Activated CD4-positive, alpha-beta T cell treated with anti-CD3 and anti-CD28 coated beads for 36 hours (primary cell): ENCODE measurements around the gene NOP14. TPM values are rescaled to one million over a fixed set of nuclear protein-coding genes. Genes with fewer than 3 reads are reported as not detected.

Experiments
- ATAC-seq: fragments of 200-7000 bp; cut with Tn5 transposase; one replicate; pipeline ENCODE4 v1.10.0; 2021; ENCODE audit warnings: mild to moderate bottlenecking, moderate library complexity
- CTCF ChIA-PET: fragments of 350-600 bp; sonication (Branson Sonifier 250); formaldehyde crosslinking; loops from one replicate; lab custom pipeline; 2021; ENCODE audit warnings: antibody characterized with exemption; lab: Charles Lee
- POLR2A ChIA-PET: fragments of 350-600 bp; sonication (Branson Sonifier 250); formaldehyde crosslinking; loops from one replicate; lab custom pipeline; 2021; ENCODE audit warnings: antibody characterized with exemption, inconsistent platforms; lab: Charles Lee
- DNase-seq: peaks from one replicate; pipeline ENCODE4 v3.0.0-alpha.2; 2020
- H3K27ac Mint-ChIP-seq: one replicate; pipeline ENCODE4 v1.8.0; 2021; ENCODE audit warnings: mixed read lengths
- H3K27me3 Mint-ChIP-seq: one replicate; pipeline ENCODE4 v1.8.0; 2021; ENCODE audit warnings: mixed read lengths
- H3K36me3 Mint-ChIP-seq: one replicate; pipeline ENCODE4 v1.8.0; 2021; ENCODE audit warnings: low read depth, mixed read lengths
- H3K4me1 Mint-ChIP-seq: one replicate; pipeline ENCODE4 v1.8.0; 2021; ENCODE audit warnings: mixed read lengths
- H3K4me3 Mint-ChIP-seq: one replicate; pipeline ENCODE4 v1.8.0; 2021; ENCODE audit warnings: mild to moderate bottlenecking, moderate library complexity, mixed read lengths
- H3K9me3 Mint-ChIP-seq: one replicate; pipeline ENCODE4 v1.8.0; 2021; ENCODE audit warnings: low read depth, mixed read lengths
- intact Hi-C, 2 experiments: fragments of 100-400 bp; cut with DNase I in 1 of 2; cut with micrococcal nuclease in 1 of 2; formaldehyde crosslinking; loops; one replicate each; pipeline versions ENCODE4 v1.14.2 to v1.15.1; 2022 to 2024; cut with DNase I, micrococcal nuclease
- total RNA-seq, 2 experiments: library from RNA; stranded (reverse); gene quantifications; one replicate each; pipeline ENCODE4 v1.2.3, GENCODE V29; 2021

NOP14 gene
- total RNA-seq, 2 experiments from 2014 or later, result 86.8 to 106 TPM

- POLR2A ChIA-PET, result no interaction called here
- ATAC-seq (no peak), DNase-seq (peak; percentile 3)
- peaks cover 16% of the 10 kb centered on the region for H3K4me1 Mint-ChIP-seq
- intact Hi-C loops, result loop anchor here in 1 of 2 experiments (5.0 to 10.0 kb wide), 2 partner anchors 688 to 1025 kb away; partner anchors contain the start of genes HAUS3 and POLN
- H3K36me3 Mint-ChIP-seq, result peaks cover 43% of the 10 kb centered on the region
- H3K27me3 Mint-ChIP-seq, result no peaks in the 10 kb centered on the region
- no peaks in the 10 kb centered on the region for H3K9me3 Mint-ChIP-seq
- H3K4me3 Mint-ChIP-seq, result no peak overlapping the region
- peak overlapping the region; percentile 13 for H3K27ac Mint-ChIP-seq
- CTCF ChIA-PET, result interaction anchor here (1.5 kb wide), 1 partner anchor 21 kb away, joined by 3 read pairs; no protein-coding TSS in a partner anchor
Measured at GRCh38 chr4:2930135-2930757, 33.0 kb downstream of the NOP14 start.

DNA sequence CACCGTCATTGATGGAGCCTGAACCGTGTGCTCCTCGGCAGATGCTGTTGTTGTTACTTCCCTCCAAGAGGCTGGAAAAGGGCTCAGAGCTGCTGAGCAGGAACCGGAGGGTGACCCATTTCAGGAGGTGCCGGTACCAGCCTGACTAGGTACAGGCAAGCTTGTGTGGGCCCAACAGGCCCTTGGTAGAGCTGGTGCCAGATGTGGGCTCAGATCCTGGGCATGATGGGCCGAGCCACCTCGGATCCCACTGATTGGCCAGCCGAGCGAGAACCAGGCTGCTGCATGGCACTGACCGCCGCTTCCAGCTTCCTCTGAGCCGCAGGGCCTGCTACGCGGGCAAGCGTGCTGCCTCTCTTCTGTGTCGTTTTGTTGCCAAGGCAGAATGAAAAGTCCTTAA is 33.7 kb downstream of the NOP14 start:
- no peaks in the 10 kb centered on the region for H3K9me3 Mint-ChIP-seq
- no peak for ATAC-seq
- peak overlapping the region; percentile 47 for H3K27ac Mint-ChIP-seq
- CTCF ChIA-PET, result interaction anchor here (0.7 to 1.5 kb wide), 3 partner anchors 22 to 160 kb away, joined by 3 read pairs; no protein-coding TSS in a partner anchor
- DNase-seq, result peak; percentile 4
- H3K27me3 Mint-ChIP-seq, result no peaks in the 10 kb centered on the region
- POLR2A ChIA-PET, result no interaction called here
- peaks cover 45% of the 10 kb centered on the region for H3K36me3 Mint-ChIP-seq
- intact Hi-C loops, result no loop called here
- peaks cover 16% of the 10 kb centered on the region for H3K4me1 Mint-ChIP-seq
- H3K4me3 Mint-ChIP-seq, result no peak overlapping the region

DNA sequence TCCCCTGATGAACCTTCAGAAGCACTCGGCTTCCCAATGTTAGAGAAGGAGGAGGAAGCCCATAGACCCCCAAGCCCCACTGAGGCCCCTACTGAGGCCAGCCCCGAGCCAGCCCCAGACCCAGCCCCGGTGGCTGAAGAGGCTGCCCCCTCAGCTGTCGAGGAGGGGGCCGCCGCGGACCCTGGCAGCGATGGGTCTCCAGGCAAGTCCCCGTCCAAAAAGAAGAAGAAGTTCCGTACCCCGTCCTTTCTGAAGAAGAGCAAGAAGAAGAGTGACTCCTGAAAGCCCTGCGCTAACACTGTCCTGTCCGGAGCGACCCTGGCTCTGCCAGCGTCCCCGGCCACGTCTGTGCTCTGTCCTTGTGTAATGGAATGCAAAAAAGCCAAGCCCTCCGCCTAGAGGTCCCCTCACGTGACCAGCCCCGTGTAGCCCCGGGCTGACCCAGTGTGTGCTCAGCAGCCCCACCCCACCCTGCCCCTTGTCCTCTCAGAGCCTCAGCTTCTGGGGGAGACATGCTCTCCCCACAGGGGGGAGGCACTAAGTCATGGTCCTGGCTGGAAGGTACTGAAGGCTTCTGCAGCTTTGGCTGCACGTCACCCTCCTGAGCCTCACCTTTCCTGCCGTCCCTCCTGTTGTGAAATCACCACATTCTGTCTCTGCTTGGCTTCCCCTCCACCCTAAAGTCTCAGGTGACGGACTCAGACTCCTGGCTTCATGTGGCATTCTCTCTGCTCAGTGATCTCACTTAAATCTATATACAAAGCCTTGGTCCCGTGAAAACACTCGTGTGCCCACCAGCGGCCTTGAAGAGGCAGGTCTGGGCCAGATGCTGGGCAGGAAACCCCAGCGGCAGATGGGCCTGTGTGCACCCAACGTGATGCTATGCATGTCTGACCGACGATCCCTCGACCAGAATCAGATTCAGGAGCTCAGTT is 34.7 kb downstream of the NOP14 start:
- Mint-ChIP-seq H3K9me3 (no peaks in the 10 kb centered on the region), H3K27me3 (no peaks in the 10 kb centered on the region), H3K4me3 (no peak overlapping the region), H3K4me1 (peaks cover 18% of the 10 kb centered on the region), H3K36me3 (peaks cover 48% of the 10 kb centered on the region), H3K27ac (peak overlapping the region; percentile 47)
- intact Hi-C loops, result no loop called here
- ATAC-seq (no peak), DNase-seq (peak; percentile 3)
- ChIA-PET CTCF (interaction anchor here (0.7 to 0.9 kb wide), 3 partner anchors 24 to 159 kb away, joined by 3 read pairs; no protein-coding TSS in a partner anchor), POLR2A (no interaction called here)

DNA sequence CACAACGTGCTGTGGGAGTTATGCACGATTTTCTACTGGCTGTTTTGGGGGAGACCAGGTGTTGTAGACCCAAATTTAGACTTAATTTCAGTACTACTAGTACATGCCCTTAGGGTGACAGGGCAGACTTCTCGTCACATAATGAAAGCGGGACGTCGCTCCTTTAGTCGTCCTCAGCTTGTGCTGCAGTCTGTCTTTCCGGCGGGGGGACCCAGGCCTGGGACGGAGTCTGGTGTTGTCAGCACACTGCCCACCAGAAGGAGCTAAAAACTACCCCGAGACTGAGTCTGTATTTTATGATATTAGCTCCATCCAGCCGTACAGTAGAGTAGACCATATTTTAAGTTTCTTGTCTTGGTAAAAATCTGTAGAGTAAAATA is 35.5 kb downstream of the NOP14 start:
- no peak overlapping the region for H3K27ac Mint-ChIP-seq

DNA sequence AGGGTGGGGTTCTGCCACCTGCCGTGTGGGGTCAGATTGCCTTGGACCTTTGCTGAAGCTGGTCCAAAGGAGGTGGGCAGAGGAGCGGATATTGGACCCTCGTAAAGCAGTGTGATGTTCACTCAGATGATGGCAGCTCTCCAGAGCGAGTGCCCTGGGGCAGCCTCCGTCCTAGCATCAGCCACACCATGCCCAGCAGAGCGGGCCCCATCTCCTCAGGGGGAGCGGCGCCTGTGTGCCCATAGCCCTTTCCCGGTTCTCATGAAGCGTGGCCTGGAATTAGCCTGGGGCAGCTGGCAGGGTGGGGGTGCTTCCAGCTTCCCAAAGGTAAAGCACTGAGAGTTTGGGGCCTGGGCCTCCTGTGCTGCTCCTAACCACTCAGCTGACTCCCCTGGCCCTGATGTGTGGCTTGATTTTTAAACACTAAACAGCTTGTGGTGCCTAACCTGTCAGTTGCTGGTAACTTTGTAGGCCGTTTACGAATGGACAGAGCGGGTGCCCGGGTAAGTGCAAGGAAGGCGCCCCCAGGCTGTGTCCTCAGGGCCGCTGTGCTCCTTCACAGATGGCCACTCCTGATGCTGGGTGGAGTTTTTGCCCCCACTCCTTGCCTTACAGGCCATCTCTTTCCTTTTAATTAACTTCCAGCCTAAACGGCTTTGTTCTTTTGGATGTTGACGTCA is 36.0 kb downstream of the NOP14 start:
- peaks cover 46% of the 10 kb centered on the region for H3K36me3 Mint-ChIP-seq
- no peak overlapping the region for H3K27ac Mint-ChIP-seq
- H3K4me3 Mint-ChIP-seq, result no peak overlapping the region
- H3K9me3 Mint-ChIP-seq, result no peaks in the 10 kb centered on the region
- no peaks in the 10 kb centered on the region for H3K27me3 Mint-ChIP-seq
- POLR2A ChIA-PET, result no interaction called here
- CTCF ChIA-PET, result interaction anchor here (0.6 to 1.0 kb wide), 3 partner anchors 25 to 163 kb away, joined by 3 to 4 read pairs (median 3); no protein-coding TSS in a partner anchor
- intact Hi-C loops, result no loop called here
- DNase-seq (peak; percentile 3), ATAC-seq (no peak)
- peaks cover 21% of the 10 kb centered on the region for H3K4me1 Mint-ChIP-seq

More for the DNA sequence above, 35.5 kb downstream of the NOP14 start:
- ChIA-PET POLR2A (no interaction called here), CTCF (interaction anchor here (0.6 to 1.0 kb wide), 3 partner anchors 25 to 163 kb away, joined by 3 to 4 read pairs (median 3); no protein-coding TSS in a partner anchor)
- peak; percentile 1 for DNase-seq
- intact Hi-C loops, result no loop called here
- Mint-ChIP-seq H3K27me3 (no peaks in the 10 kb centered on the region), H3K4me3 (no peak overlapping the region), H3K9me3 (no peaks in the 10 kb centered on the region), H3K4me1 (peaks cover 19% of the 10 kb centered on the region), H3K36me3 (peaks cover 44% of the 10 kb centered on the region)
- ATAC-seq, result no peak

DNA sequence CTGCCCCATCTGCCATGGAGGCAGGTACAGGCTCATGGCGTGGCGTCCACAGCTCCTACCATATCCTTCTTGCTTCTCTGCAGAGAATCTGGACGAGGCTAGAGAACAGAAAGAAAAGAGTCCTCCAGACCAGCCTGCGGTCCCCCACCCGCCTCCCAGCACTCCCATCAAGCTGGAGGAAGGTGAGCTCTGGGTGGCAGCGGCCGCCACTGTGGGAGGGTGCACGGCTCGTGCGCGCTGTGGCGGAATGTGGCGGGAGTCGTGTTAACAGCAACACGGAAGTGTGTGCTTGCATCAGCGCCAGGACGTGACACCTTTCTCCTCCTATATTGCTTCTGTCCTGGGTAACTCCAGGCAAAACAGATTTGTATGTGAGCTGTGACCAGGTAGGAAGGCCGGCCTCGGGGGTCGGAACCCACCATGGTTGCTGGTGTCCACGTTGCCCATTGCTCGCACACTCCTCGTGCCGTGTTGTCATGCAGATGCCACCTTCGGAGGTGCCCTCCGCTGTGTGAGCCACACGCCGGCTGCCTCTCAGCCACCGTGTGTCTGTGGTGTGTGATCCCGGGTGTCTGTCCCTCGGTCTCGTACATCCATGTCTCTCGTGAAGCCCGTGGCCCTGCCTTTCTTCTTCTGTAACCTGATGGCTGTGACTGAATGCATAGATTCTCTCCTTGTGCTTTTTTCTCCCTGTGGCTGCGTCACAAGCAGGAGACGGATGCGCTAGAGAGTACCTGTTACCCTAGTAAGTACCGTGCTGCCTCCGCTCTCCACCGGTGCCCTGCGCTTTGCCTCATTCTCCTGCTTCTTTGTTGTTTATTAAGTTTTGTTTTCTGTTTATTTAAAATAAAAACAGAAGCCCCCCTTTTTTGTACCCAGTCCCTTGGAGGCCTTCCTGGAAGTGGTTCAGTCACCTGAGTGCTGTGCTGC is 37.0 kb downstream of the NOP14 start:
- Mint-ChIP-seq H3K27me3 (no peaks in the 10 kb centered on the region), H3K36me3 (peaks cover 46% of the 10 kb centered on the region), H3K27ac (no peak overlapping the region), H3K9me3 (no peaks in the 10 kb centered on the region), H3K4me3 (no peak overlapping the region), H3K4me1 (peaks cover 24% of the 10 kb centered on the region)
- ATAC-seq, result no peak
- ChIA-PET POLR2A (no interaction called here), CTCF (interaction anchor here (1.4 kb wide), 1 partner anchor 30 kb away, joined by 4 read pairs; no protein-coding TSS in a partner anchor)
- intact Hi-C loops, result no loop called here
- DNase-seq, result no peak

DNA sequence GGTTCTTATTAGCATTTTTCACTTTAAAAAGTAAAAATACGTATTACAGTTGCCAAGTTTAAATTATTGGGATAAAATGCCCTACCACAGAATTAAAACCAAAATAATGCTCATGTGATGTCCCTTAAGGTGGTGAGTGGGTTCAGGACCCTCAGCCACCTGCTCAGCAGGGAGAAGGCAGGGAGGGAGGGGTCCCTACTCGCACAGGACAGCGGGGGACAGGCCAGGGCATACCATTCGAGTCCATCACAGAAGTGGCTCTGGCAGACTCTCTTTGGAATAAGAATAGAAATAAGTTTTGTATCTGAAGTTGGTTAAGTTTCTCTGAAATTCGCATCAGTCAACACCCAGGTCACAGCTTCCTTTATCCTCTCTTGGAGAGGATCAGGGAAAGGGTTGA is 37.7 kb downstream of the NOP14 start:
- no peak overlapping the region for H3K27ac Mint-ChIP-seq
- peak; percentile 2 for DNase-seq

GRCh38 chr4:2924765-2925301 is 38.4 kb downstream of the NOP14 start:
- no peak for ATAC-seq
- Mint-ChIP-seq H3K4me1 (peaks cover 35% of the 10 kb centered on the region), H3K27me3 (no peaks in the 10 kb centered on the region), H3K27ac (peak overlapping the region; percentile 19), H3K4me3 (no peak overlapping the region), H3K36me3 (peaks cover 49% of the 10 kb centered on the region), H3K9me3 (peaks cover 3% of the 10 kb centered on the region)
- DNase-seq, result peak; percentile 1
- ChIA-PET CTCF (interaction anchor here (0.6 to 1.4 kb wide), 3 partner anchors 15 to 65 kb away, joined by 3 to 4 read pairs (median 3); no protein-coding TSS in a partner anchor), POLR2A (interaction anchor here (0.6 kb wide), 1 partner anchor 51 kb away, joined by 5 read pairs; no protein-coding TSS in a partner anchor)
- intact Hi-C loops, result no loop called here

More for the DNA sequence above, 37.7 kb downstream of the NOP14 start:
- ChIA-PET POLR2A (no interaction called here), CTCF (interaction anchor here (1.4 kb wide), 1 partner anchor 30 kb away, joined by 4 read pairs; no protein-coding TSS in a partner anchor)
- H3K4me3 Mint-ChIP-seq, result no peak overlapping the region
- H3K9me3 Mint-ChIP-seq, result no peaks in the 10 kb centered on the region
- no peak for ATAC-seq
- peaks cover 46% of the 10 kb centered on the region for H3K36me3 Mint-ChIP-seq
- peaks cover 29% of the 10 kb centered on the region for H3K4me1 Mint-ChIP-seq
- no peaks in the 10 kb centered on the region for H3K27me3 Mint-ChIP-seq
- intact Hi-C loops, result no loop called here

DNA sequence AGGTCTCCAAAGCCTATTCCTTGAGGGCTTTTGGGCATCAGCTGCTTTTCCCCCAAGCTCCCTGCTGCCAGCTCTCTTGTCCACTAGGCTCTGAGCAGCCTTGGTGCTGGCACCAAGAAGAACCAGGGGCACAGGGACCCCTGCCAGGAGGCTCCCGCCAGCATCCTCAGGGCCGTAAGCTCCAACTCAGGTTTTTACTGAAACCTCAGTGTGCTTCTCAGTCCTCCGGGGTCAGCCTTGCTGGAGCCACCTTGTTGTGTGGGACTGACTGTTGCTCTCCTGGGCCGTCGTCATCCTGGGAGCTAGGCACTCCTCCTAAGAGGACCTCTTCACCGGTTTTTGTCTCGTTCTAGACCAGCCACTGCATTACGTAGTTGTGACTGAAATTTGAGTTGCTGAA is 38.9 kb downstream of the NOP14 start:
- Mint-ChIP-seq H3K27ac (no peak overlapping the region), H3K4me1 (peaks cover 36% of the 10 kb centered on the region), H3K36me3 (peaks cover 50% of the 10 kb centered on the region), H3K4me3 (no peak overlapping the region), H3K27me3 (no peaks in the 10 kb centered on the region), H3K9me3 (peaks cover 3% of the 10 kb centered on the region)
- ChIA-PET CTCF (interaction anchor here (0.6 to 1.4 kb wide), 3 partner anchors 9 to 65 kb away, joined by 3 to 4 read pairs (median 3); no protein-coding TSS in a partner anchor), POLR2A (no interaction called here)
- ATAC-seq, result no peak
- intact Hi-C loops, result no loop called here
- DNase-seq, result peak; percentile 0

GRCh38 chr4:2923668-2924173 is 39.5 kb downstream of the NOP14 start:
- POLR2A ChIA-PET, result no interaction called here
- no peak for ATAC-seq
- no peak for DNase-seq

More at GRCh38 chr4:2923668-2924173, 39.5 kb downstream of the NOP14 start:
- Mint-ChIP-seq H3K4me3 (no peak overlapping the region), H3K4me1 (peaks cover 36% of the 10 kb centered on the region), H3K27me3 (no peaks in the 10 kb centered on the region), H3K36me3 (peaks cover 48% of the 10 kb centered on the region), H3K9me3 (peaks cover 3% of the 10 kb centered on the region), H3K27ac (peak overlapping the region; percentile 58)
- intact Hi-C loops, result no loop called here
- CTCF ChIA-PET, result interaction anchor here (0.6 to 1.4 kb wide), 3 partner anchors 9 to 198 kb away, joined by 3 to 4 read pairs (median 3); no protein-coding TSS in a partner anchor
